GM21515 (cell line): ENCODE data around the gene MTMR3.
"Not testable (repeated sequence)": the region's sequence is repeated elsewhere in the genome, so short reads cannot be mapped to it uniquely, and the experiment has no call there.

Experiments used
- ATAC-seq: cut with Tn5 transposase; IDR thresholded peaks from one replicate; pipeline ENCODE4 v1.9.1; 2021; ENCODE audit not compliant: unreplicated experiment

The MTMR3 gene

DNA sequence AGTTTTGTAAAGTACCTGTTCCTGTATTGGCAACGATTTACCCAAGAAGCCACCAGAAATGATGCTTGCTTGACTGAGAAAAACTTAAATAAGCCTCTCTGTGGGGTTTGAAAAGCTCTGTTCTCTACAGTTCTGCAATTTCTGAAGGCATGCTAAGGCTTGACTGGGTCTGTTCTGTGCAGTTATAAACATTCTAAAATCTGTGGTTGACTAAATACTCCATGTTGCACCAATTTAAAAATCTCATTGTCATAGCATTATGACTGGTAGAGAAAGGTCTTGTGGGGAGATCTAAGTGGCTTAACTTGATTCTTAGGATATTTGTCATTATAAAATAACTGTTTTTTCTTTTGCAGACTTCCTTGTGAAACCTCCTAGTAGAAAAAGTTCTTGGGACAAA is 73.7 kb downstream of the MTMR3 start:
- ATAC-seq, result no peak

DNA sequence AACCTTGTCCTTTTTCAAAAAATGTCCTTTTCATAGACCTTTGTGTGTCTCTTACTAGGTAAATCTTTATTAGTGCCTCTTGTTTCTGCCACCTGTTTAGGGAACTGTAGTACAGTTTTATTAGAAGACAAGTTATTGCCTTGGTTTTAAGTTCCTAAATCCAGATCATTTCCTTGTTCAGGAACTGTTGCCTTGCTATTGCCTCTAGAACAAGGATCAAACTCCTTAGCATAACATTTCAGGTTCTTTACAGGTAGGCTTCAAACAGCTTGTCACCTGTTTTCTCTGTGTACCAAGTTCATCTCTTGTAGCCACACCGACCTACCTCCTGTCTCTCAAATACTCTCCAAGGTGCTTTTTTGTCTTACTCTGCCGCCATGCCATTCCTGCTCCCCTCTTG is 75.2 kb downstream of the MTMR3 start:
- no peak for ATAC-seq

DNA sequence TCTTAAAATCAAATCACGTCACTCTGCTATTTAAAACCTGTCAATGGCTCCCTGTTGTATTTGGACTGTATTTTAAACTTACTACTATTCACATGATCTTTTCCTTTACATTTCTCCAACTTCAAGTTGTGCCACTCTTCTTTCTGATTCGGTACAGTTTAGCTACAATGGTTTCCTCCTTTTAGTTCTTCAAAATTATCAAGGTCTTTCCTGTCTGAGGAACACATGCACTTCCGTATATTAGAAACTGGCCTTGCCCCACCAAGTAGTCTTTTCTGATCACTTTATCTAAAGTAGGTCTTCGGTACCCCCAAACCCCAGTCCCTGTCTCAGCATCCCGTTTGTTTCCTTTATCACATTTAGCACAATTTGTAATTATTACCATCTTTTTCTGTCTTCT is 81.8 kb downstream of the MTMR3 start:
- no peak for ATAC-seq

DNA sequence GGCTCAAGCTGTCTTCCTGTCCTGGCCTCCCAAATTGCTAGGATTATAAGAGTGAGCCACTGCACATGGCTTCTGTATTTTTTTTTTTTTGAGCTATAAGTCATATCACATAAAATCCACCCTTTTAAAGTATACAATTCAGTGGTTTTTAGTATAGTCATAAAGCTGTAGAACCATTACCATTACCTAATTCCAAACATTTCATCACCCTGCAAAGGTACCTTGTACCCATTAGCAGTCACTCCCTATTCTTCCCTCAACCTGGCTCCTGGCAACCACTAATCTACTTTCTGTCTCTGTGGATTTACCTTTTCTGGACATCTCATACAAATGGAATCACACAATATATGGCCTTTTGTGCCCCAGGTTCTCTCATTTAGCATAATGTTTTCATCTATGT is 84.5 kb downstream of the MTMR3 start:
- ATAC-seq, result no peak

DNA sequence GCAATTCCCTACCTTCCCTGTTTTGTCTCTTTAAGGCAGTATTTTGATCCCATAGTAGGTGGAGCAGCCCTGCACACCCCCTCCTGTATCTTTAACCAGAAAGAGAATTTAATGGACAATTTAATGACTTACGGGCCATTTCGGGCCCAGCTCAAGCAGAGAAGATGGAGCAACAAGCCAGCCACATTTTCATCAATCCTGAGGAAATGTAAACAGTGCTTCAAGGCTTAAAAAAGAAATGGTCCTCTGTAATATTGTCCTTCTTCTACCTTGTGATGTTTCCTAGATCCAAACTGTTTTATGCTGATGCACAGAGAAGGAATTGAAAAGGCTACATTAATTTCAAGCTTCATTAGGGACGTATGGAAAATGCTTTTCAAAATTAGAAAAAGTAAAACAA is 88.6 kb downstream of the MTMR3 start:
- ATAC-seq, result no peak

DNA sequence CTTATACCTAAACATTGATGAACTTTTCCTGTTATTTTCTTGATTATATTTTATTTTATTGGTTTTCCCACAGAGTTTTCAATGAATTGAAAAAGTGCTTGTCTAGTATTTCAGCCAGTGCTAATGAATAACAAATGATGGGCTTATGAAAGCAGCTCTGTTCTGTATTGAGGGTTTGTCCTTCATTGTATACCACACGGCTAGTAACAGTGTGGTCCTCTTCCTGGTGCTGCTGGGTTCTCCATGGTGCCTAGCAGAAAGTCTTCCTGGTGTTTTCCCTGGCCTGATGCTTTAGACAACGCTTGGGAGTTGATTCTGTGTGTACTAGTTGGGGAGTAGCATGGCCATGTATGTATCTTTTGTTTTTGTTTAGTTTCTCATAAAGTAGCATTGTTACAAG is 89.1 kb downstream of the MTMR3 start:
- no peak for ATAC-seq

DNA sequence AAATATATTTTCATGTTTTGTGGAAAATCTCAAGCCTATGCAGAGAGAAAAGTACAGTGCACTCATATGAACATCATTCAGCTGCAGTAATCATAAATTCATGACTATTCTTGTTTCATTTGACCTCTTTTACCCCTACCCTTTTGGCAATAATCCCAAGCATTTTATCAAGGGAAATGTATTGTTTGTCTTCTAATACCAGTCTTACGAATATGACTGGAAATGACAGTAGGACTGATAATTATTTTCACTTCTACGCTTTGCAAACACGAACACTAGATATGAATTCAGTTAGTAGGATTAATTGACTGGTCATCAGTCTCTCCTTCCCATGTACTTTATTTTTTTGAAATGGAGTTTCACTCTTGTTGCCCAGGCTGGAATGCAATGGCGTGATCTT is 90.3 kb downstream of the MTMR3 start:
- ATAC-seq, result no peak

DNA sequence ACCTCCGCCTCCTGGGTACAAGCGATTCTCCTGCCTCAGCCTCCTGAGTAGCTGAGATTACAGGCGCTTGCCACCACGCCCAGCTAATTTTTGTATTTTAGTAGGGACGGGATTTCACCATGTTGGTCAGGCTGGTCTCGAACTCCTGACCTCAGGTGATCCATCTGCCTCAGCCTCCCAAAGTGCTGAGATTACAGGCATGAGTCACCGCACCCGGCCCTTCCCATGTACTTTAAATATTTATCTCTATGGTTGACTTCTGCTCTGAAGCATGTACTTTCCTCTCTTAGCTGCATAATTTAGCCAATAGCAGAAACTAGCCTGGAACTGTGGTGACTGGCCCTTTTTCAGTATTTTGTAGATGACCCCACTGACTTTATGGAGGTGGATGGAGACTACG is 90.7 kb downstream of the MTMR3 start:
- not testable (repeated sequence) for ATAC-seq

DNA sequence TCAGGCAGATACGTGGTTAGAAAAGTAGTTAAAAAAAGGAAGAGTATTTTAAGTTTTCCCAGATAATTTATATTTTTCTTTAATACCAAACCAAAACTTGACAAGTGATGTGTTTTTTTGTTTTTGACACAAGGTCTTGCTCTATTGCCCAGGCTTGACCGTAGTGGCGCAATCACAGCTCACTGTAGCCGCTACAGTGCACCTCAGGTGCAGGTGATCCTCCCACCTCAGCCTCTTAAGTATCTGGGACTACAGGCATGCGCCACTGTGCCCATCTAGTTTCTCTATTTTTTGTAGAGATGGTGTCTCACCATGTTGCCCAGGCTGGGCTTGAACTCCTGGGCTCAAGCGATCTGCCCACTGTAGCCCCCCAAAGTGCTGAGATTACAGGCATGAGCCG is 92.5 kb downstream of the MTMR3 start:
- no peak for ATAC-seq

DNA sequence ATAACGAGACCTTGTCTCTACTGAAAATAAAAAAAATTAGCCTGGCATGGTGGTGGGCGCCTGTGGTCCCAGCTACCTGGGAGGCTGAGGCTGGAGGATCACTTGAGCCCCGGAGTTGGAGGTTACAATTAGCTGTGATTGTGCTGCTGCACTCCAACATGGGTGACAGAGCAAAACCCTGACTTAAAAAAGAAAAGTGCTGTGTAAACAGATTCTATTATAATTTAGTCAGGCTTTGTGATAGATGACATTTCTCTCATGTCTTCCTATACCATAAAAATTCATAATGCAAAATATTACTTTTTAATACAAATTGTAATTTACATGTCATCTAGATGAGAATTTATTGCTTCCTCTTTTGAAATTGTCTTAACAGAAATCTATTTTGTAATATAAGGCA is 94.1 kb downstream of the MTMR3 start:
- no peak for ATAC-seq

DNA sequence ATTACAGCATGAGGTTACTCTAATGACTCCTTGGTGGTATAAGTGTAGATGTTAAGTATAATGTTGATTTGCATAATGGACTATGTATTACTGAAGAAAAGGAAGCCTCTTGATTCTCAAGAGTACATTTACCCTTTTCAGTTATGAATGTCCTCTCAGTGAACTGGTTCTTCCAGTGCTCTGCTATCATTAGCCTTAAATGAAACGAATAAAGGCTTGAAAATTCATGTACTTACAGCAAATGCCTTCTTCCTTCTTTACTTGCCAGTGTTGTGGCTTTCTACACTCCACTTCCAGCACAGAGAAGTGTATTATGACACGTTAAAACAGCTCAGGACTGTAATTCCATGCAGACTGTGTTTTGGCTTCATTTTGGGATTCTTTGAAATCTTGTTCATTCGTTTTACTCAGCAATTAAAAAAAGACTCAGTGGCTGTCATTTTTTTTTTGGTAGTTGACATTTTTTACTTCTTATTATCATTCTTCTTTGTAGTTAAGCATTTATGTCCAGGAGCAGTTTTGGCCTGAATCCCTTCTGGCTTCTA is 96.9 kb downstream of the MTMR3 start:
- ATAC-seq, result no peak

DNA sequence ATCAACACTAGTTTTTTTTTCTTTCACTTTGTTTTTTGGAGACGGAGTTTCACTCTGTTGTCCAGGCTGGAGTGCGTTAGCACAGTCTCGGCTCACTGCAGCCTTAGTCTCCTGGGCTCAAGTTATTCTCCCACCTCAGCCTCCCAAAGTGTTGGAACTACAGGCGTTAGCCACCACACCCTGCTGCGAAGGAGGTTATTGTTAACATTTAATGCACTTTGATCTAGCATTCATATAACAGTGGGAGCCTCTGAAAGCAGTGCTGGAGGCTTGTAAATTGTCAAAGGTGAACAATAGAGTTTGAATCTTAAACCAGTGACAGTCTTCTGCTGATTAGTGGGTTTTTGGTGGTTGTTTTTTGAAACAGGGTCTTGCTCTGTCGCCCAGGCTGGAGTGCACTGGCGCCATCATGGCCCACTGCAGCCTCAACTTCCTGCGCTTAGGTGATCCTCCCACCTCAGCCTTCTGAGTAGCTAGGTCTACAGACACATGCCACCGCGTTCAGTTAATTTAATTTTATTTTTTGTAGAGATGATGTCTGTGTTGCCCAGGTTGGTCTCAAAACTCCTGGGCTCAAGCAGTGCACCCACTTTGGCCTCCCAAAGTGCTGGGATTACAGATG is 100.4 kb downstream of the MTMR3 start:
- ATAC-seq, result no peak

DNA sequence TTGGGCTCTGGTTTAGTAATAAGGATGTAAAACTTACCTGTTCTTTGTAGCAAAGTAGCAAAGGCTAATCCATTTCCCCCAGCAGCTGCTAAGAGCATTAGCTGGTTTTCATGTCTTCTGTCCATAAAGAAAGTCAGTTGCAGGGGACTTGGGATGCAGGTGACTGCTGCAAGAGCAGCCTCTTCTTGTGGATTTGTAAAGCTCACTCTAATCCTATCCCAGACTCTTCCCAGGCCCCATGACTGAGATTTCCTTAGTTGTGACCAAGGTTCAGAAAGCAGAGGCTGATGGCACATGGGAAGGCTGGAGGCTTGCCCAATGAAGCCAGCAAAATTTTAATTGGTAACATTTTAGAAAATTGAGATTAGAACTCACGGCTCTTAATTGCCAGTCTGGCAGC is 102.9 kb downstream of the MTMR3 start:
- ATAC-seq, result no peak

DNA sequence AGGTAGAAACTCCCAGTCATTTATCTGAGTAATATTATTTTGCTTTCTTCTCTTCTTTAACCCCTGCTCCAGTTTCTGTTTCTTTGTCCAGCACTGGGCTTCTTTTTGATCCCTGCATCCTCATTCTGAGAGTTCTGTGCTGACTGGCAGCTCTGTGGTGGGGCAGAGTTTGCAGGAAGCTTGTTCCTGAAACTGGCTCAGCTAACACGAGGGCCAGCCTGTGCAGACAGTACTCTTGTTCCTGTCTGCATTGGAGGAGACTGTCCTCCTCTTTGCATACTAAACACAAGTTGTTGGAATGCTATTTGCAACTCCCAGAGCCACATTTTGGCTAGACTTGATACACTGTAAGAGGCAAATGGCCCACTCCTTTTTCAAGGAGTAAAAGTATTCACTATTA is 104.2 kb downstream of the MTMR3 start:
- ATAC-seq, result no peak

DNA sequence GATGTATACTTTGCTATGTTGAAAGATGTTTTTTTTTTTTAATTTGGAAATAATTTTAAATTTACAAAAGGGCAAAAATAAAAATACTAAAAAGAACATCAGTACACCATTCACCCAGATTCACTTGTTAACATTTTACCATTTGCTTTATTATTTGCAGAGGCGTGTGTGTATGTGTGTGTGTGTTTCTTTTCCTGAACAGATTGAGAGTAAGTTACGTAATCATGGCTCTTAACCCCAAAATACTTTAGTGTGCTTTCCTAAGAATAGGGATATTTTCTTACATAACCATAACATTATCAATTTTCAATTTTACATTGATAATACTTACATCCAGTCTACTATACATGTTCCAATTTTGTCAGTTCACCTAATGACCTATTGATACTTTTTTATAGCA is 105.7 kb downstream of the MTMR3 start:
- ATAC-seq, result no peak

DNA sequence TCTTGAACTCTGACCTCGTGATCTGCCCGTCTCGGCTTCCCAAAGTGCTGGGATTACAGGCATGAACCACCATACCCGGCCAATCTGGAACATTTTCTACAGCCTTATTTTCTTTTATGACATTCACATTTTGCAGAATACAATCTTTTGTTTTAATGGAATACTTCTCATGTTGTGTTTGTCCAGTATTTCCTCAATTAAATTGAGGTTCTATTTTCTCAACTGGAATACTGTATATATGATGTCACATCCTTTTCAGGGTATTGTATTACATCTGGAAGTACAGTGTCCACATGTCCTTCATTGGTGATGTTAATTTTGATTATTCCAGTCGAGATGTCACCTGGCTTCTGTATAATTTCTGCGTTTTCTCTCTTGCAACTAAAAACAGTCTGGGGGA is 106.5 kb downstream of the MTMR3 start:
- no peak for ATAC-seq

DNA sequence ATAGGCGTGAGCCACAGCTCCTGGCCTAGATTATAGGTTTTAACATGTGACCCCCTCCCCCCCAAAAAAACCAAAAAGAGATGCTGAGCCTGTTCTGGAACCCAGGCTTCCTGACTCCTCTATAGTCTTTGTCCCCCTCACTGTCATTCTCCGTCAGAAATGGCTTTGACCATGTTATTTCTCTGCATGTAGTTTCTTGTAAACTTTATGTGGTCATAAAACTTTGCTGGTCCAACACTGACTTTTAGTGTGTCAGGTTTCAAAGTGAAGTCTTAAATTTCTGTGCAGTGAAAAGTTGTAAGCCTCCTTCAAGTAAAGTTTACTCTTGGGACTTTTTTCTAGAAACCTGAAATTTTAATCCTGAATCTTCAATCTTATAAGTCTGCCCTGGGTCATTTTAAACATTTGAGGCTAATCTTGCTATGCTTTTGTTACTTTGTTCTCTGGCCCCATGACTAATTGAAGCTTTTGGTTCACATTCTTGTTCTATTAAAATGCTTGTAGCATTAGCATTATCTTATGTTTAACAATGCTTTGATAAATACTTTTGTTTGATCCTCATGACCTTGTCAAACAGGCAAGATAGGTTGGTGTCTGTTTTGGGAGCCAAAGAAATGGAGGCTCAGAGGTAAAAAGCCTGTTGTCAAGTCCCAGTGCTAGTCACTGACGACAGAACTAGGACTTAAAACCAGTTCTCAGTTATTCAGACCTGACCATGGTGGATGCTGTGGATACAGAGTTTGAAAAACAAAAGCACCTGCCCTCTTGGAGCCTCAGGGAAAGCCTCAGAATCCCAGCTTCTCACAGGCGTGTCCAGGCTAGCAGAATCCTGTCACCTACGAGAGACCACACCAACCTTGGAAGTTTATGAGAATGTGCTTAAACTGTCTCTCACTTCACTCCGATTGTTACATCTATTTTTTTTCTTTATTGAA is 109.6 kb downstream of the MTMR3 start:
- ATAC-seq, result no peak

DNA sequence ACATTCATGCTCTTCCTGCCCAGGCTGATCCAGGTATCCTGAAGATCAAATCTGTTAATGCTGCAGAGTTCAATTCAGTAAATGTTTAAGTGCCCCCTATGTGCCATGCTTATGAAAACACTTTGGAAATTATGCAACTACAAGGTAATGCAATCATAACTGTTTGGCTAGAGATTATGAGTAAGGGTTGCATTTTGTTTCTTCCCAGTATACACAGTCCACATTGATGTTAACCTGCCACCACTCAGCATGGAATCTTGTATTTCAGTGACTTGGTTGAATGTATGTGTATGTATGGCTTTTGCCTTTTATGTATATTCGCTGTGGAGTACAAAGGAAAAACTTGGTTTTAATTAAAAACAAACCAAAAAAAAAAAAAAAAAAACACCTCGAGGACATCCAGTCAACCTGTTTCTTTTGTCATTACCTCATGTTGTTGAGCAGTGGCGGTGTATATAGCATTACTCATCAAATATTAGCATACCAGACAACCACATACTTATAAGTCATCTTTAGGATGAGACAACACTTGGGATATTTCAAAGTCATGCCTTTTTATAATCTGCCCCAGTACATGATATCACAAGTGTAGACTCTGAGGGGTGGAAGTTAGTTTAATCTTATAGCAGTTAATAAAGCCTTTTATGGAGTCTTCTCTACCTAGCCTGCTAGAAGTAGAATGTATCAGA is 111.2 kb downstream of the MTMR3 start:
- no peak for ATAC-seq

DNA sequence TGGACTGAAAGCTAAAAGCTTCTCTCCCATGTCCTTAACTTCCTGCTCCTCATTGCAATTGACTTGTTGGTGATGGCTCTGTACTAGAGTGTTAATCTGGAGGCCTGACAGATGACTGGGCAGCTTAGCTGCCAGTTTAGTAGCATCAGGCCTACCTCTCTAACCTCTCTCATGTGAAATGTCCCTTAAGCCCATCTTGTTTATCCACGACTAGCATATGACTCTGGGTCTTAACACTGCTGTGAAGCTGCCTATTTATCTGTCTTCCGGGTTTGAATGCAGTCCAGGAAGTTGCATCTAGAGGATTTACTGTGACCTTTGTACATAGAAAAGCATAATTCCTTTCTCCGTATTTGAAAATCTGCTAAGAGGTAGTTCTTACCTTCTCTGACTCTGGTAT is 112.0 kb downstream of the MTMR3 start:
- no peak for ATAC-seq

DNA sequence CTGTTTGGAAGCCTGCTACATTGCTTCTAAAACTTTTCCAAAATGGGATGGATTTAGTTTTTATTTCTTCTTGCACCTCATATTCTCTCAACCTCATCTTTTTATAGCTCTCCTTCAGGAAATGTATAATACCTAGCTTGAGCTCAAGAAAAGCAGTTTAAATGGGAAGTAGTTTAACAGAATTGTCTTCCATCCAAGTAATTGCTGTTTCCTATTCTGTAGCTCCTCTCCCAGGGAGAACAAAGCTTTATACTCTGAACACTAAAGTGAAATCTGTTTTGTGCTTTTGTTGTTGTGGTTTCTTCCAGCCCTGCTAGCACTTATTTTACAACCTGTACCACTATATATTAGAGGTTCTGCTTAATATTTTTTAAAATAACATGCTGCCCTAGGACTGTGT is 114.1 kb downstream of the MTMR3 start:
- no peak for ATAC-seq

DNA sequence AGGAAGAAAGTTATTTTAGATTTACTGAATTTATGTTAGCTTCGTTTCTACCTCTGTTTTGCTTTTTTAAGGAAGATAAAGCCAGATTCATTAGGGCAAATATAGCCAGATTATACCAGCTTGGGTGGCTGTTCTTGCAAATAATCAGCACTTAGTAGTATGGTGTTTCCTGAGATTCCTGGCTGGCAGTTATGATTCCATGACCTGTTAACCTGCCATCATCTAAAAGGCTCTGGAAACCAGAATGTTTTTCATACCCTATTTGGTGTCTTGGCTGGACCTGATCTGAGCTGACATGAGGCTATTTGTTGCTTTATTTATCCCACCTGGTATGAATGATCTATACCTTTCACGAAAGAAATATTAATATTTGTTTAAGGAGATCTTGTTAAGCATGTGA is 114.5 kb downstream of the MTMR3 start:
- ATAC-seq, result no peak
